Neural progenitor cell (in vitro differentiated cells): Measurements from ENCODE around the gene KCNH2.

Experiments
- EZH2 ChIP-seq: fragments of 200-600 bp; sonication (generic); IDR thresholded peaks from 2 replicates; pipeline ENCODE4 v1.6.1; 2017; ENCODE audit warnings: antibody characterized with exemption, mild to moderate bottlenecking, moderate library complexity
- TF ChIP-seq, protein P1 (sequence below): fragments of 200-600 bp; sonication (generic); IDR thresholded peaks from 2 replicates; pipeline ENCODE4 v1.5.1; 2017; ENCODE audit warnings: antibody characterized with exemption, mild to moderate bottlenecking

GRCh38 chr7:150912427-150912826 lies 65.7 kb downstream of the KCNH2 start:
- TF ChIP-seq, protein P1, sequence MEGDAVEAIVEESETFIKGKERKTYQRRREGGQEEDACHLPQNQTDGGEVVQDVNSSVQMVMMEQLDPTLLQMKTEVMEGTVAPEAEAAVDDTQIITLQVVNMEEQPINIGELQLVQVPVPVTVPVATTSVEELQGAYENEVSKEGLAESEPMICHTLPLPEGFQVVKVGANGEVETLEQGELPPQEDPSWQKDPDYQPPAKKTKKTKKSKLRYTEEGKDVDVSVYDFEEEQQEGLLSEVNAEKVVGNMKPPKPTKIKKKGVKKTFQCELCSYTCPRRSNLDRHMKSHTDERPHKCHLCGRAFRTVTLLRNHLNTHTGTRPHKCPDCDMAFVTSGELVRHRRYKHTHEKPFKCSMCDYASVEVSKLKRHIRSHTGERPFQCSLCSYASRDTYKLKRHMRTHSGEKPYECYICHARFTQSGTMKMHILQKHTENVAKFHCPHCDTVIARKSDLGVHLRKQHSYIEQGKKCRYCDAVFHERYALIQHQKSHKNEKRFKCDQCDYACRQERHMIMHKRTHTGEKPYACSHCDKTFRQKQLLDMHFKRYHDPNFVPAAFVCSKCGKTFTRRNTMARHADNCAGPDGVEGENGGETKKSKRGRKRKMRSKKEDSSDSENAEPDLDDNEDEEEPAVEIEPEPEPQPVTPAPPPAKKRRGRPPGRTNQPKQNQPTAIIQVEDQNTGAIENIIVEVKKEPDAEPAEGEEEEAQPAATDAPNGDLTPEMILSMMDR: no peak
- no peak for TF ChIP-seq EZH2
